Measurements from ENCODE around the gene CLIC6. TPM values are rescaled to one million over a fixed set of nuclear protein-coding genes. Genes with fewer than 3 reads are reported as not detected.
"Not testable (repeated sequence)": the region's sequence is repeated elsewhere in the genome, so short reads cannot be mapped to it uniquely, and the experiment has no call there.

Gene CLIC6
- total RNA-seq, 1 experiment from 2014 or later: 0.24 TPM

GRCh38 chr21:34653522-34653921 is 15.3 kb upstream of the CLIC6 start:
- Mint-ChIP-seq H3K4me1 (ENCODE audit: low read depth, unreplicated experiment) (no peaks in the 10 kb centered on the region), H3K27me3 (ENCODE audit: unreplicated experiment) (peaks cover 40% of the 10 kb centered on the region), H3K9me3 (ENCODE audit: low read depth, unreplicated experiment) (peaks cover 3% of the 10 kb centered on the region), H3K36me3 (ENCODE audit: insufficient read depth, unreplicated experiment) (no peaks in the 10 kb centered on the region), H3K27ac (ENCODE audit: unreplicated experiment) (peak overlapping the region; percentile 21), H3K4me3 (ENCODE audit: low read depth, unreplicated experiment) (no peak overlapping the region)
- DNase-seq: no peak
- CTCF ChIA-PET: interaction anchor here (1.0 kb wide), 1 partner anchor 10 kb away, joined by 3 read pairs; no protein-coding TSS in a partner anchor
- no TSS peak for BruUV-seq (replicated peaks)
- no peak for TF ChIP-seq CTCF (IDR thresholded peaks at IDR 0.05; ENCODE audit: unreplicated experiment)
- intact Hi-C loops (cut with micrococcal nuclease; ENCODE audit: unreplicated experiment): no loop called here

- CTCF ChIA-PET: no interaction called here
- intact Hi-C loops (cut with micrococcal nuclease; ENCODE audit: unreplicated experiment): no loop called here
Observed at GRCh38 chr21:34661848-34662247, 6.9 kb upstream of the CLIC6 start.

GRCh38 chr21:34667761-34668160 is 1.0 kb upstream of the CLIC6 start:
- Mint-ChIP-seq H3K9me3 (ENCODE audit: low read depth, unreplicated experiment) (peaks cover 3% of the 10 kb centered on the region), H3K27ac (ENCODE audit: unreplicated experiment) (no peak overlapping the region), H3K4me3 (ENCODE audit: low read depth, unreplicated experiment) (no peak overlapping the region), H3K4me1 (ENCODE audit: low read depth, unreplicated experiment) (peaks cover 16% of the 10 kb centered on the region), H3K36me3 (ENCODE audit: insufficient read depth, unreplicated experiment) (peaks cover 4% of the 10 kb centered on the region), H3K27me3 (ENCODE audit: unreplicated experiment) (peaks cover 23% of the 10 kb centered on the region)
- TF ChIP-seq CTCF (IDR thresholded peaks at IDR 0.05; ENCODE audit: unreplicated experiment): no peak
- no TSS peak for BruUV-seq (replicated peaks)
- intact Hi-C loops (cut with micrococcal nuclease; ENCODE audit: unreplicated experiment): no loop called here
- CTCF ChIA-PET: no interaction called here
- no peak for DNase-seq

More at GRCh38 chr21:34661848-34662247, 6.9 kb upstream of the CLIC6 start:
- Mint-ChIP-seq H3K27ac (ENCODE audit: unreplicated experiment) (no peak overlapping the region), H3K27me3 (ENCODE audit: unreplicated experiment) (peaks cover 40% of the 10 kb centered on the region), H3K9me3 (ENCODE audit: low read depth, unreplicated experiment) (peaks cover 3% of the 10 kb centered on the region), H3K36me3 (ENCODE audit: insufficient read depth, unreplicated experiment) (no peaks in the 10 kb centered on the region), H3K4me3 (ENCODE audit: low read depth, unreplicated experiment) (no peak overlapping the region), H3K4me1 (ENCODE audit: low read depth, unreplicated experiment) (no peaks in the 10 kb centered on the region)
- no TSS peak for BruUV-seq (replicated peaks)
- no peak for DNase-seq
- TF ChIP-seq CTCF (IDR thresholded peaks at IDR 0.05; ENCODE audit: unreplicated experiment): no peak

GRCh38 chr21:34669149-34669879 is 520 bp downstream of the CLIC6 start:
- TF ChIP-seq CTCF (IDR thresholded peaks at IDR 0.05; ENCODE audit: unreplicated experiment): no peak
- Mint-ChIP-seq H3K4me3 (ENCODE audit: low read depth, unreplicated experiment) (no peak overlapping the region), H3K27ac (ENCODE audit: unreplicated experiment) (no peak overlapping the region), H3K27me3 (ENCODE audit: unreplicated experiment) (peaks cover 25% of the 10 kb centered on the region), H3K9me3 (ENCODE audit: low read depth, unreplicated experiment) (no peaks in the 10 kb centered on the region), H3K36me3 (ENCODE audit: insufficient read depth, unreplicated experiment) (peaks cover 4% of the 10 kb centered on the region), H3K4me1 (ENCODE audit: low read depth, unreplicated experiment) (peaks cover 16% of the 10 kb centered on the region)
- DNase-seq: no peak
- no TSS peak for BruUV-seq (replicated peaks)
- intact Hi-C loops (cut with micrococcal nuclease; ENCODE audit: unreplicated experiment): no loop called here
- CTCF ChIA-PET: no interaction called here

- H3K27ac Mint-ChIP-seq (ENCODE audit: unreplicated experiment); DNase-seq; BruUV-seq (replicated peaks); H3K36me3 Mint-ChIP-seq (ENCODE audit: insufficient read depth, unreplicated experiment); intact Hi-C loops (cut with micrococcal nuclease; ENCODE audit: unreplicated experiment); H3K9me3 Mint-ChIP-seq (ENCODE audit: low read depth, unreplicated experiment): not testable (repeated sequence)
- peaks cover 16% of the 10 kb centered on the region for H3K4me1 Mint-ChIP-seq (ENCODE audit: low read depth, unreplicated experiment)
- CTCF ChIA-PET: interaction anchor here (0.9 kb wide), 1 partner anchor 10 kb away, joined by 5 read pairs; no protein-coding TSS in a partner anchor
- peak overlapping the region; percentile 58 for H3K4me3 Mint-ChIP-seq (ENCODE audit: low read depth, unreplicated experiment)
- peaks cover 25% of the 10 kb centered on the region for H3K27me3 Mint-ChIP-seq (ENCODE audit: unreplicated experiment)
Observed at GRCh38 chr21:34669880-34670219, 1.1 kb downstream of the CLIC6 start.

All from Calu3 (cell line).